GM12872 (cell line): ENCODE measurements around the gene UNC79.
A peak's percentile ranks its signal among the peaks of the same experiment; 100 is the strongest.

Experiments used
- CTCF ChIP-seq: IDR thresholded peaks from 3 replicates; pipeline ENCODE4 v1.5.1; 2011; ENCODE audit warnings: low read depth, mild to moderate bottlenecking, low read length, moderate library complexity; ENCODE audit not compliant: insufficient read depth

UNC79 gene

DNA sequence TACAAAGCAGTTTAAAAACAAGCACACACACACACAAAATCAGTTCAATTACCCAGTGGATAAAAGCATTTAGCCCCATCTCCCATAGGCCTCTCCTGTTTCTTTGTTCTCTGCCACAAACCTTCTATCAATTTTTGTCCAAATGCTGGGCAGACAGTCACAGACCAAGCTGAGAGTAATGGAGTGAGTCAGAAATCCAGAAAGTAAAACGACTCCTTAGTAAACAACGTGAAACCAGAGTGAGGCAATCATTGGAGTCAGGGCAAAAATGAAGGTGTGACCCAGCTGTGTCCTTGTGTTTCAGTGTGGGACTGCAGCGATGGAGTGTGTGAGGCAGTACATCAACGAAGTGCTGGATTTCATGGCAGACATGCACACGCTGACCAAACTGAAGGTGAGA, 255.5 kb downstream of the UNC79 start:
- no peak for TF ChIP-seq CTCF

DNA sequence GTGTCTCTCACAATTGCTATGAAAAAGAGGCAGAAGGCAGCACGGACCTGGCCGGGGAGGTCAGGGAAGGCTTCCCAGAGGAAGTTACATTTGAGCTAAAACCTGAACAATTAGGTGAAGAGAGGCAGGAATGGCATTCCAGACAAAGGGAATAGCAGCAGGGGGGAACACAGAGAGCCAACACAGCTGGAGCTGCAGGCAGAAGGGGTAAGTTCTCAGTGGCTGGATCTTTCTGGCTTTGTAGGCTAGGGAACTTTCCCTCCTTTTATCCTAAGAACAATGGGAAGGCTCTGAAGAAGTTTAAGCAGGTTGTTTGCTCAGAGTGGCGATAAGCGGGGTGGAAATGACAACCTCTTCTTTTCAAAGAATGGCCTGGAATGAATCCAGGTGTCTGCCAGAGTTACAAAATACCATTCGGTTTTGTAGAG, 257.5 kb downstream of the UNC79 start:
- TF ChIP-seq CTCF: no peak

DNA sequence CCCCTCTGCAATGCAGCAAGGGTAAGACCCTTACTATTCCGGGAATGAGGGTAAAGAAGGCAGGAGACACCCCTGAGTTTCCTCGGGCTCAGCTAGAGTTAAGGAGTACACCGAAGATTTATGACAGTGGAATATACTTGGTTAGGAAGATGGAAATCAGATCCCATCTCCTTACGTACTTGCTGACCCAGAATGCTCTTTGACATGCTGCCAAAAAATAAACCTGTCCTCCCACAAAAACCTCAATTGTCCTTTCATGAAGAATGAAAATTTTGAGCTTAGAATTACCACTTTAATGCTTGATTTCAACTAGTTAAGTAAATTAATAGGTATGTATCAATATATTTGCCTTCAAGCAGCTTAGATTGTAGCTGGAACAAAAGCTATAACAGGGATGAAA, 258.1 kb downstream of the UNC79 start:
- TF ChIP-seq CTCF: no peak

DNA sequence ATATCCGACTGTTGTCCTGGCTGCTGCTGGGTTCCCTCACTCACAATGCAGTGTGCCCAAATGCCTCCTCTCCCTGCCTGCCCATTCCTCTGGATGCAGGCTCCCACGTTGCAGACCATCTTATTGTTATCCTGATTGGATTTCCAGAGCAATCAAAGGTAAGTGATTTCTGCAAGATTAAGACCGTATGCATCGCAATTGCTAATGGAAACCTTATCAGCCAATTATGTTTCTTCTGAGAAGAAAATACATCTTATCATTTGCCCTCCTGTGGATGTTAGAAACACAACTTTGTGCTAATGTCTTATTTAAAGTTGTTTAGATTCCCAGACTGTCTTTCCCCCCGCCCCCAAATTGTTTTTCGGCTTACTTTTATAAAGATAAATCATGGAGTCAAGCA, 259.4 kb downstream of the UNC79 start:
- no peak for TF ChIP-seq CTCF

GRCh38 chr14:93691042-93691780, 260.5 kb downstream of the UNC79 start:
- 0 out of 3 replicates have a peak, but pooled peaks have one; percentile 7 for TF ChIP-seq CTCF

GRCh38 chr14:93693914-93694313, 263.2 kb downstream of the UNC79 start:
- no peak for TF ChIP-seq CTCF

GRCh38 chr14:93700928-93701327, 270.2 kb downstream of the UNC79 start:
- TF ChIP-seq CTCF: no peak

GRCh38 chr14:93701562-93701961, 270.8 kb downstream of the UNC79 start:
- TF ChIP-seq CTCF: no peak
